Lower lobe of right lung (tissue), 2 donors: Measurements from ENCODE around the gene SBSN. TPM values are rescaled to one million over a fixed set of nuclear protein-coding genes. Genes with fewer than 3 reads are reported as not detected.

Experiments used
- ATAC-seq, 2 donors: fragments of 200-7000 bp; cut with Tn5 transposase; one replicate each; pipeline ENCODE4 v1.9.1; 2020 to 2022; ENCODE audit warnings: mild to moderate bottlenecking in 2 of 2, moderate library complexity in 2 of 2
- DNase-seq: peaks from one replicate; pipeline ENCODE4 v3.0.0-alpha.2; 2020
- H3K27ac ChIP-seq: fragments of 200-600 bp; one replicate; pipeline ENCODE4 v1.8.0; 2022
- H3K27me3 ChIP-seq: fragments of 200-600 bp; one replicate; pipeline ENCODE4 v1.8.0; 2022; ENCODE audit warnings: low read depth
- H3K36me3 ChIP-seq: fragments of 200-600 bp; one replicate; pipeline ENCODE4 v1.8.0; 2022; ENCODE audit warnings: mild to moderate bottlenecking
- H3K4me1 ChIP-seq: fragments of 200-600 bp; one replicate; pipeline ENCODE4 v1.8.0; 2022
- H3K4me3 ChIP-seq: fragments of 200-600 bp; one replicate; pipeline ENCODE4 v1.8.0; 2022; ENCODE audit warnings: mild to moderate bottlenecking
- H3K9me3 ChIP-seq: fragments of 200-600 bp; one replicate; pipeline ENCODE4 v1.8.0; 2022
- intact Hi-C: fragments of 100-400 bp; cut with DNase I; formaldehyde crosslinking; loops from one replicate; pipeline ENCODE4 v1.11.0; 2022
- total RNA-seq: library from RNA; stranded (reverse); fragmentation: NEBNext Ultra II Directional; extraction: Animal tissue kit (Norgen Biotek cat#: 25700); gene quantifications from one replicate; pipeline ENCODE4 v1.2.1, GENCODE V29; 2021
- TF ChIP-seq, protein P1 (sequence below): fragments of 200-600 bp; IDR thresholded peaks from one replicate; pipeline ENCODE4 v1.8.0; 2022; ENCODE audit warnings: antibody characterized with exemption, mild to moderate bottlenecking
- donor health status: DM: no; HTN: yes; CAD: no; lungs with severe emphysema.

The SBSN gene
- total RNA-seq, 1 donor from 2014 or later: not detected

DNA sequence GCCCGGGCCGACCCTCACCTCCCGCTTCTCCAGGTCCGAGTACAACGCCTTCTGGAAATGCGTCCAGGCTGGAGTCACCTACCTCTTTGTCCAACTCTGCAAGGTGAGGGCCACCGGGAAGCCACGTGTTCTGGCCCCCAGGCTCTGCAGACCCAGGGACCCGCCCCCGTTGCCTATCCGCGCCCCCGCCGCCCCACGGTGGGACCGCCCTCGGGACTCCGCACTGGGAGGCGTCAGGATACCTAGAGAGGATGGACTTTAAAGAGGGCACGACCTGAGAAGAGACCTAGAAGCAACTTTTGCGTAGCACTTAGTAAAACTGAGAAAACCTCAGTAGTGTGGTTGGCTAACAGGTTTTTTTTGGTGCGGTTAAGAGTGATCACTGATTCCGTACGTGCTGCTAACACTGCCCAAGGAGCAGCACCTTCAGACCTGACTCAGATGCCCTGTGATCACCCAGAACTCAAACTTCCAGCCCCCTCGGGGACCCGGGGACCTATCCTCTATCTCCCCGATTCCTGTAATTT lies 17.8 kb upstream of the SBSN start:
- peaks cover 6% of the 10 kb centered on the region for H3K36me3 ChIP-seq
- no peaks in the 10 kb centered on the region for H3K27me3 ChIP-seq
- H3K27ac ChIP-seq: peak overlapping the region; percentile 92
- peak overlapping the region; percentile 99 for H3K4me3 ChIP-seq
- DNase-seq (peak; percentile 57), ATAC-seq (peak; percentile 54 to 73)
- TF ChIP-seq, protein P1, sequence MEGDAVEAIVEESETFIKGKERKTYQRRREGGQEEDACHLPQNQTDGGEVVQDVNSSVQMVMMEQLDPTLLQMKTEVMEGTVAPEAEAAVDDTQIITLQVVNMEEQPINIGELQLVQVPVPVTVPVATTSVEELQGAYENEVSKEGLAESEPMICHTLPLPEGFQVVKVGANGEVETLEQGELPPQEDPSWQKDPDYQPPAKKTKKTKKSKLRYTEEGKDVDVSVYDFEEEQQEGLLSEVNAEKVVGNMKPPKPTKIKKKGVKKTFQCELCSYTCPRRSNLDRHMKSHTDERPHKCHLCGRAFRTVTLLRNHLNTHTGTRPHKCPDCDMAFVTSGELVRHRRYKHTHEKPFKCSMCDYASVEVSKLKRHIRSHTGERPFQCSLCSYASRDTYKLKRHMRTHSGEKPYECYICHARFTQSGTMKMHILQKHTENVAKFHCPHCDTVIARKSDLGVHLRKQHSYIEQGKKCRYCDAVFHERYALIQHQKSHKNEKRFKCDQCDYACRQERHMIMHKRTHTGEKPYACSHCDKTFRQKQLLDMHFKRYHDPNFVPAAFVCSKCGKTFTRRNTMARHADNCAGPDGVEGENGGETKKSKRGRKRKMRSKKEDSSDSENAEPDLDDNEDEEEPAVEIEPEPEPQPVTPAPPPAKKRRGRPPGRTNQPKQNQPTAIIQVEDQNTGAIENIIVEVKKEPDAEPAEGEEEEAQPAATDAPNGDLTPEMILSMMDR: no peak
- no peaks in the 10 kb centered on the region for H3K9me3 ChIP-seq
- intact Hi-C loops: no loop called here
- H3K4me1 ChIP-seq: peaks cover 24% of the 10 kb centered on the region

DNA sequence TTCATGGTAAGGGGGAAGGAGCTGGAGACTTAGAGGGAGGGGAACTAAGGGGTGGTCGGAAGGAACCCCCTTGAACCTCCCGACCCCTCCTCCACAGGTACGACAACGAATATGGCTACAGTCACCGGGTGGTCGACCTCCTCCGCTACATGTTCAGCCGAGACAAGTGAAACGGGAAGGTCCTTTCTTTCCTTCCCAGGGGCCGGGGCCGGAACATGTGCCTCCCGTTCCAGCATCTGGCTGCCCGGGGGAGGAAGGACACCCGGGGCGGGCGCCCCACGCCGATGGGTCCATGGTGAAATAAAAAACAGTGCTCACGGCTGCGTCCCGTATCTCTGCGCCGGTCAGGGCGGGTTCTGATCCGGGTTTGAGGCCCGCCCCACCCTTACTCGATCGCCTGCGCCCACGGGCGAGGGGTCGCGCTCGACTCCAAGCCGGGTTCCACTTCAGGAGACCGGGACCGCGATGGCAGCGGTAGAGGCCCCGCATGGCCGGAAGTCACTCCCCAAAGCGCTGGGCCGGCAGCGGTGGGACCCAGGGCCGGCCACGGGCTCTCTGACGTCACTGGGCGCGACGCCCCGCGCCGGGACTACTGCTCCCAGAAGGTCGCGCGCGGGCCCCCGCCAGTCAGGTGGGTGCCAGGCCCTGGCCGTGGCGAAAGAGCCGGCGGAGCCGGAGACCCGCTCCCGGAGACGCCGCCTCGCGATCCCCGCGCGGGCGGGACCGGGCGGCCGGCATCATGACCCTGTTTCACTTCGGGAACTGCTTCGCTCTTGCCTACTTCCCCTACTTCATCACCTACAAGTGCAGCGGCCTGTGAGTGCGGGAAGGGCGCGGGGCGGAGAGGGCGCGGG lies 17.1 kb upstream of the SBSN start, which contains the start of gene TMEM147:
TMEM147 (plus strand) TSS at position 626 of the 854 bp plus-strand sequence; CDS start at position 740, 114 bp downstream.
- Histone ChIP-seq H3K9me3 (no peaks in the 10 kb centered on the region), H3K27ac (peak within 1 kb of the TSS; percentile 92), H3K4me3 (peak within 1 kb of the TSS; percentile 99), H3K4me1 (peaks cover 24% of the 10 kb centered on the region), H3K36me3 (peaks cover 6% of the 10 kb centered on the region), H3K27me3 (no peaks in the 10 kb centered on the region)
- ATAC-seq (peak; percentile 97 to 99), DNase-seq (peak; percentile 97)
- TF ChIP-seq, protein P1: no peak
- intact Hi-C loops: no loop called here

DNA sequence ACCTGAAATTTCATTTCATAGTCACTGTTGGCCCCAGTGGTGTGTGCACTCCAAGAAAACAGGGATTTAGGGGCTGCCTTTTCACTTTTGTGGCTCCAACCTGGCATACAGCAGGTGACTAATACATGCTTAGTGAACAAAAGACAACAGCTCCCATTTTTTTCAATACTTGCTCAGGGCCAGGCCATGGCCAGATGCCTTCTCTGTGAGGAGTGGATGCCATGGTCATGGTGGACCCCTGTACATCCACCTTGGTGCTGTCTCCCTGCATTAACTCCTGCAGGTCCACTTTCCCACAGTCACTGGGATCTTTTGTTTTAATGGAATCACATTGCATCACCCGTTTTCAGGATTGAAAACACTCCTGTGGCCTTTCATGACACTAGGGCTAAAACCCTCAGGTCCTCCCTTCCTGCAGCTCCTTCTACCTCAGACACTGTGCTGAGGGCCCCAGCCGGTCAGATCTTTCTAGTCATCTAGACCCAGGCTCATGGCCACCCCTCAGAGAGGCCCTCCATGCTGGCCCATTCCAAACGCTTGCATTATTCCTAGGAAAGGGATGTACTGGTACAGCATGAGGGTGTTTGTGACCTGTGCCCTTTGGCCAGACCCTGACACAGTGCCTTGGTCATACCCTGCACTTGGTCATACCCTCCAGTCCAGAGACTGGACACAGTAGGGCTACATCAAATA lies 16.1 kb upstream of the SBSN start:
- Histone ChIP-seq H3K27ac (peak overlapping the region; percentile 92), H3K4me1 (peaks cover 24% of the 10 kb centered on the region), H3K9me3 (no peaks in the 10 kb centered on the region), H3K4me3 (peak overlapping the region; percentile 99), H3K36me3 (peaks cover 6% of the 10 kb centered on the region), H3K27me3 (no peaks in the 10 kb centered on the region)
- intact Hi-C loops: no loop called here
- TF ChIP-seq, protein P1: no peak
- ATAC-seq (no peak), DNase-seq (no peak)

DNA sequence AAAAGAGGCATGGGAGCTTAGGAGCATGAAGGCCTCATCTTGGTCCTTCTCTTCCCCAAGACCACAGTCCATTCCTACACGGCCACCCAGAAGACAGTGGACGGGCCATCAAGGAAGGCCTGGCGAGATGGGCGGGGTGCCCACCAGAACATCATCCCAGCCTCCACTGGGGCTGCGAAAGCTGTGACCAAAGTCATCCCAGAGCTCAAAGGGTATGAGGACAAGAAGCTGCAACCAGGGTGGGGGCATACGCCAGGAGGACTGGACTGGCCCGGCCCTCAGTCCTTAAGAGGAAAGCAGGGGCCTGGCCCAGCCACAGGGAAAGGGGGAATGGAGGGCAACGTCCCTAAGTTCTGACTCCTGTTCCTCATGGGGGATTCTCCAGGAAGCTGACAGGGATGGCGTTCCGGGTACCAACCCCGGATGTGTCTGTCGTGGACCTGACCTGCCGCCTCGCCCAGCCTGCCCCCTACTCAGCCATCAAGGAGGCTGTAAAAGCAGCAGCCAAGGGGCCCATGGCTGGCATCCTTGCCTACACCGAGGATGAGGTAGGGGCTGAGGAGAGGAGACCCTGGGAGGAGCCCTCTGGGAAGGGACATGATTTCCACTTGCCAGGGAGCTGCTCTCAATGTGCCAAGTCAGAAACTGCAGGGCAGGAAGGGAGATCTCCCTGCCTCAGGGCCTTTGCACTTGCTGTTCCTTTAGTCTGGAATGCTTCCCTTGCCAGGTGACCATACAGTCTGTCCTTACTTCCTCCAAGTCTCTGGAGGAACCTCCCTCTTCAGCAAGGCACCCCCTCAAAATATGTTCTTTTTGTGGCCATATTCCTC lies 15.4 kb upstream of the SBSN start:
- intact Hi-C loops: no loop called here
- no peak for ATAC-seq
- TF ChIP-seq, protein P1: no peak
- peaks cover 24% of the 10 kb centered on the region for H3K4me1 ChIP-seq
- H3K36me3 ChIP-seq: peaks cover 6% of the 10 kb centered on the region
- H3K27me3 ChIP-seq: no peaks in the 10 kb centered on the region
- no peak overlapping the region for H3K4me3 ChIP-seq
- DNase-seq: no peak
- H3K27ac ChIP-seq: no peak overlapping the region
- no peaks in the 10 kb centered on the region for H3K9me3 ChIP-seq

DNA sequence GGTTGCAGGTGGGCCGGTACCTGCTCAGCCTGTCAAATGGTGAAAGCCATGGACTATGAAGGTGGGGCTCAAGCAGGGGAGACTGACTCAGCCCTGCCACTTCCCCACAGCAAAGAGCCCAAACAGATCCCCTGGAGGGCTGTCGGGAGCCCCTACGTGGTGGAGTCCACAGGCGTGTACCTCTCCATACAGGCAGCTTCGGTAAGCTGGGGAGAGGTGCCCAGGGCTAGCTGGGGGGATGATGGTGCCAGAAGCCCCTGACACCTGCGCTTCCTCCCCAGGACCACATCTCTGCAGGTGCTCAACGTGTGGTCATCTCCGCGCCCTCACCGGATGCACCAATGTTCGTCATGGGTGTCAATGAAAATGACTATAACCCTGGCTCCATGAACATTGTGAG lies 14.1 kb upstream of the SBSN start:
- H3K4me3 ChIP-seq: no peak overlapping the region
- TF ChIP-seq, protein P1: no peak
- ATAC-seq: no peak
- intact Hi-C loops: no loop called here
- no peak overlapping the region for H3K27ac ChIP-seq
- H3K4me1 ChIP-seq: peaks cover 22% of the 10 kb centered on the region
- H3K9me3 ChIP-seq: no peaks in the 10 kb centered on the region
- DNase-seq: no peak
- peaks cover 1% of the 10 kb centered on the region for H3K36me3 ChIP-seq
- H3K27me3 ChIP-seq: no peaks in the 10 kb centered on the region
